Neural cell (in vitro differentiated cells): ENCODE data around the gene CDC34.

Source experiments
- CTCF ChIP-seq: fragments of 450-650 bp; IDR thresholded peaks from 2 replicates; pipeline ENCODE4 v1.5.1; 2014; ENCODE audit warnings: antibody characterized with exemption, mild to moderate bottlenecking, moderate library complexity; ENCODE audit not compliant: poor library complexity, severe bottlenecking
- EZH2 ChIP-seq: fragments of 200-600, 300-800 bp; shearing (Covaris generic), sonication (generic); IDR thresholded peaks from 2 replicates; pipeline ENCODE4 v1.6.1; 2014; ENCODE audit warnings: antibody characterized with exemption, low read length, borderline replicate concordance, mild to moderate bottlenecking; ENCODE audit not compliant: insufficient read depth, poor library complexity, severe bottlenecking
- POLR2AphosphoS5 ChIP-seq: IDR thresholded peaks from 2 replicates; pipeline ENCODE4 v1.6.1; 2012
- TAF1 ChIP-seq: IDR thresholded peaks from 2 replicates; pipeline ENCODE4 v1.6.1; 2012; ENCODE audit warnings: low read depth

- no peak for TF ChIP-seq CTCF
- TF ChIP-seq EZH2, result no peak
- no peak for TF ChIP-seq TAF1
- no peak for TF ChIP-seq POLR2AphosphoS5
Observed at GRCh38 chr19:498511-498891, 33.1 kb upstream of the CDC34 start.
